Kidney capillary endothelial cell (primary cell): ENCODE results near the gene ANKRD11.

Source experiments
- DNase-seq: peaks from one replicate; pipeline ENCODE4 v3.0.0-alpha.2; 2018; ENCODE audit warnings: low spot score

The ANKRD11 gene

DNA sequence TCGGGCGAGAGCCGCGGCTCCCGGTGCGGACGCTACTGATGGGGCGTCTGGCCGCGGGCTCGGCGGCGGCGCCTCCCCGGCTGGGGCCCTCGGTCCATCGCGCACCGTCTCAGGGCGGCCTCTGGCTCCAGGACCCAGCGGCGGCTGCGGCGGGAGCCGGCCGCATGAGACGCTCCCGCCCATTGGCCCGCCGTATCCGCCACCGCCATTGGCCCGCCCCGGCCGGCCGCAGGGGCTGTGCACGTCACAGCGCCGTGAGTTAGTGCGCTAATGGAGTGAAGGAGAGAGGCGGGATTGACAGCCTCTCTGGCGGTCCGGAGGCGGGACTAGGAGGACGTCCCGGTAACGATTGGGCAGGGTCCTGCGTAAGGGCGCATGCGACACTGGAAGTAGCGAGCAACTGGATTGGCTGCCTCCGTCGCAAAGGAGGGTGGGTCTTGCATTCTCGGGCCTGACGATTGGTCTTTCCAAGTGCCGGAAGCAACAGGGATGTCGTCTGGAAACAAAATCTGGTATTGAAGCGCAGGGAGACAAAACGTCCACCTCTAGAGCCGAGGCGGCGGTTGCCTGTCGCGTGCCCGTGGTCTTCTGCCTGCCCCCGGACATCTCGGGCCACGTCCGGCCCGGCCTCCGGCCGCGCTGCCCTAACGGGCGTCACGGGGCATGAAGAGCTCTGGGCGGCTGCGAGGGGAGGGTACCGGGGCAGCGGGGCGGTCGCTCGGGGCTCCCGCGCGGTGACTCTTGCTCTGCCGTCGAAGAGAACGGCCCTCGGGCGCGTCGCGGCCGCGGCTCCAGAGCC, at the start of gene ANKRD11:
TSS of gene ANKRD11 (minus strand) at position 123 of the 799 bp plus-strand sequence. CDS start 173,542 bp downstream, outside the sequence.
- peak; percentile 100 for DNase-seq

DNA sequence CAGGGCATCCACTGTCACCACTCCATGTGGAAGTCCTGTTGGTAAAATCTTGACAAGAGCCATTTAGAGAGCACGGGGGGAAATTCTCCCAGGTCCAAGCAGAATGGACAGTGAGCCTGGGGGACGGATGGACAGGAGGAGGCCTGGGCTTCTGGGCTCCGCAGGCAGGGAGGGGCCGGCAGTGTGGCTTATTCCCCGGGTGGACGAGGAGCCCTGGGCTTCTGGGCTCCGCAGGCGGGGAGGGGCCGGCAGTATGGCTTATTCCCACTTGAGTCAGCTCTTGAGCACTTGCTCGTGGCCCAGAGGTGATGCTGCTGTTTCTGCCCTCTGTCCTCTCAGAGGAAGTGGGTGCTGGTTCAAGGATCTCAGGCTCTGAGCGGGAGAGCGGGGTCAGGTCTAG, 47.9 kb upstream of the ANKRD11 start:
- no peak for DNase-seq

DNA sequence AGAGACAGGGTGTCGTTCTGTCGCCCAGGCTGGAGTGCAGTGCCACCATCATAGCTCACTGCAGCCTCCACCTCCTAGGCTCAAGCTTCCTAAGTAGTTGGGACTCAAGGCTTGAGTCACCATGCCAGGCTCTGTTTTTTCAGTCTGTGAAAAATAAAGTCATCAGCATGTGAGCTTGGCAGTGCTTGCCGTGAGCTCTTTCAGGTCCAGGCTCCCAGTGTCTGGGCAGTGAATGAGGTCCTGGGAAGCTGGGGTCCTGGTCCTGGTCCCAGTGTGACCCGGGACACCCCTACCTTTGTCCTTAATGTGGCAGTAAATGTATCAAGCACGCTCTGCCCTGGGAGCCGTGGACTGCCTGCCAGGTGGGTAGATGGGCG, 47.2 kb upstream of the ANKRD11 start:
- no peak for DNase-seq

DNA sequence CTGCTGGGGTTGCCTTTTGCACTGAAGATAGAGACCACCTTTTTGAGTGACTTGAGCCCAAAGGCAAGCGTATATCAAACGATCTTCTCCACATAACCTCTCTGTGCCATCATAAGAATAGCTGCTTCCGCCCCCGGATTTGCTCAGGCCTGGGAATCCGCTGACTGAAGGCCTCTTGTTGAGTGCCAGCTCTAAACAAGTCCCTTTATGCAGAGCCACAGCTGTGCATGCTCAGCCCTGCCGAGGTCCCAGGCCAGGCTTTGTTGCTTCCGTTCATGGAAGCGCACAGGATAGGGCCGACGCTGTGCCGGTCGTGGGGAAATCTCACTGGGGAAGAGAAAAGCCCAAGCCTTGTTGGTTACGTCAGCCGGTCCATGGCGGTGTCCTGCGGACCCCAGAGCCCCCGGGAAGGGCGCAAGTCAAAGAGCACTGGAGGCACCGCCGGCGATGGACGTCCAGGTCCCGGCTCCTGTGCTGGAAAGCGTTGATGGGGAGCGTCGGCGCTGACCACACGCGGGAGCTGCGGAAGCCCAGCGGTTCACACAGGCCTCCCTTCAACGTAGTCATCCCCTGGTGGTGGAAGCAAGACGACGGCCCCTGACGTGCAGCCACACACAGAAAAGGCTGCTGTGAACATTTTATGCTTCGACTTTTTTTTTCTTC, 46.7 kb upstream of the ANKRD11 start:
- no peak for DNase-seq

DNA sequence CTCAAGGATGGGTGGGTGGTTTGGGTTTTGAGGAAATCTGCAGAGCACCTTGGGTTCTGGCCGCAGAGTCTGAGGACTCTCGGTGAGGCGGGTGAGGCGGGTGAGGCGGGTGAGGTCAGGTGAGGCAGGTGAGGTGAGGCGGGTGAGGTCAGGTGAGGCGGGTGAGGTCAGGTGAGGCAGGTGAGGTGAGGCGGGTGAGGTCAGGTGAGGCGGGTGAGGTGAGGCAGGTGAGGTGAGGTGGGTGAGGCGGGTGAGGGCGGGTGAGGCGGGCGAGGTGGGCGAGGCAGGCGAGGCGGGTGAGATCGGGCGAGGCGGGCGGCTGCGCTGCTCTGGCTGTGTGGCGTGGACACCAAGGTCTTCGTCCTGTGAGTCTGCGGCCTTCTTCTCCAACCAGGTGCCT, 46.0 kb upstream of the ANKRD11 start:
- no peak for DNase-seq

DNA sequence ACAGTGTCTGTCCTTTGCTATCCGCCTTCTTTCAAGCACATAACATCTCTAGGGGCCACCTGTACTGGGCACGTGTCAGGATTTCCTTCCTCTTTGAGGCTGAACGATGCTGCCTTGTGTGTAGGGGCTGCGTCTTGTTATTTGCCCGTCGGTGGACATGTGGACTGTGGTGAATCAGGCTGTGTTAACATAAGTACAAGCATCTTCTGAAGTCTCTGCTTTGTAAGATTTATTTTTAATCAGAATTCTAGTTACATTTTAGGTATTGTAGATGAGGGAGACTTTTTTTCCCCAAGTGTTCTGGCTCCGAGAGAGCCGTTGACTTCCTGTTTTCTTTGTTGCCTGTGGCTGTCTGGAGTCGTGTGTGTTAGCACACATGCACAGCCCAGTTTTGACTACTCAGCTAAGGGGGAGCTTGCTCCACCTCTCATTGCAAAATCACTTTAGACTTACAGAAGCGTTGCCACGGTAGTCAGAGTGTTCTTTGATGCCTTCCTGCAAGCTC, 43.9 kb upstream of the ANKRD11 start:
- peak; percentile 55 for DNase-seq

DNA sequence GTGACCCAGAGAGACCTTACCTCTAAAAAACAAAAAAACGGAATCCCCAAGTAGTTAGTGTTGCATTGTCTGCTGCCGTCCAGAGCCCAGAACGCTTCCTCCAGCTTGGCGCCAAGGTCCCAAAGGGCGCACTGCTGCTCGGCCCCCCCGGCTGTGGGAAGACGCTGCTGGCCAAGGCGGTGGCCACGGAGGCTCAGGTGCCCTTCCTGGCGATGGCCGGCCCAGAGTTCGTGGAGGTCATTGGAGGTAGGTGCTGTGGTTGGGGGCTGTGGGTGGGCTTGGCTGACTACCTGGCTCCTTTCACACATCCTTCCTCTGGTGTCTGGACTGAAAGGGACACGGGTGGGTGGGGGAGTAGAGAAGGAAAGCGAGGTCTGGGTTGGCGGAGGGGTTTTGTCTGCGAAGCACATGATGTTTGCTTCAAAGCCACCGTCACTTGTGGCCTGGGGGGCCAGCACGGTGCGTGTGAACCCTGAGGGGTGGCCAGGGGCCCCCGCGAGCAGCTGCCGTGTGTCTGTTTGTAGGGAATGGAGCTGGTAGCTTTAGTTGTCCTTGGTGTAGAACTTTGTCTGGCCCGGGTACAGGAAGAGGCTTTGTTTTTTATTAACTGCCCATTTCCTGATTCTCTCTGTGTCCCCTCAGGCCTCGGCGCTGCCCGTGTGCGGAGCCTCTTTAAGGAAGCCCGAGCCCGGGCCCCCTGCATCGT, 41.6 kb upstream of the ANKRD11 start:
- DNase-seq: peak; percentile 30

DNA sequence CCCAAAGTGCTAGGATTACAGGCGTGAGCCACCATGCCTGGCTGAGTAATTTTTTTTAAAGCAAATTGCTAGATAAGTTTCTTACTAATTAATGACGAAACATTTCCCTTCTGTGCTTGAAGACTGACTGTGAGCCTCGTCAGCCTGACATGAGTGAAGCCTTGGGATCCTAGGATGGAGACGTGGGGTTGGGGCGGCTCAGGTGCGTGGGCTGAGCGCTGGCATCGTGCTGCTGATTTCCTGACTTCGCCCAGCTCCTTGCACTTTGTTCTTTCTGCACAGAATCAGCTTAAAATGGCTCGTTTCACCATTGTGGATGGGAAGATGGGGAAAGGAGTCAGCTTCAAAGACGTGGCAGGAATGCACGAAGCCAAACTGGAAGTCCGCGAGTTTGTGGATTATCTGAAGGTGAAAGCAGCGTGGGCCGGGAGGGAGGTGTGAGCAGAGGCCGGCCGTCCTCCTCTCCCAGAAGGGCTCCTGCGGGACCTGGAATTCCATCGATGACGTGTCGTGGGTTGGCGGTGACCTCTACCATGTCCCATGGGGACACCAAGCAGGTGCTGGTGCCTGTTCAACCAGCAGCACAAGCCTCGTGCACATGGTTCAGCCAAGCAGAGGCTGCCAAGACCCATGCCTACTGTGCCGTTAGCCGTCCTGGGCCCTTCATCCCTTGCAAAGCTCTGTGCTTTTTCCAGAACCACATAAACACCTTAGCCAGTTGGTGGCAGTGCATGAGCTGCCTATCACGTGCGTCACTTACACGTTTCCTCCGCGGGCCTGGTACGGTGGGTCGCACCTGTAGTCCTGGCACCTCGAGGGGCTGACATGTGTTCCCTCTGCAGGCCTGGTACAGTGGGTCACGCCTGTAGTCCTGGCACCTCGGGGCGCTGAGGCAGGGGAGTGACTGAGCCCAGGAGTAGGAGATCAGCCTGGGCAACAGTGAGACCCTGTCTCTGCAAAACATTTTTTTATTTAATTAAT, 40.3 kb upstream of the ANKRD11 start:
- DNase-seq: no peak

DNA sequence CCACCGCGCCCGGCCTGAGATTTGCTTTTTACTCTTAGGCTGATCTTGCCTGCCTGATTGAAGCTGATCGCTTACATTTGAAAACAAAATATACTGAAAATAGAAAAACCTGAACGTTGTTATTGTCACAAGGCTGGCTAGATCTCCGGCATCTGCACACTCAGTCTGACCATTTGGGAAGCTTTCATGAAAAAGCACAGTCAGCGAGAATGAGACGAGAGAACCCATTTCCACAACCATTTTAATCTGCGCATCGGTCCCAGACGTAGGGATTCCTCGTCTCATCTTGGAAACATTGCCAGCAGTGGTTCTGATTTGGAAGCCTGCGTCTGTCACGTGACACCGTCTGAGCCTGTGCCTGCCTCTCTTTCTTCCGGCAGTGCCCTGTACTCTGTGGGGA, 38.7 kb upstream of the ANKRD11 start:
- no peak for DNase-seq

DNA sequence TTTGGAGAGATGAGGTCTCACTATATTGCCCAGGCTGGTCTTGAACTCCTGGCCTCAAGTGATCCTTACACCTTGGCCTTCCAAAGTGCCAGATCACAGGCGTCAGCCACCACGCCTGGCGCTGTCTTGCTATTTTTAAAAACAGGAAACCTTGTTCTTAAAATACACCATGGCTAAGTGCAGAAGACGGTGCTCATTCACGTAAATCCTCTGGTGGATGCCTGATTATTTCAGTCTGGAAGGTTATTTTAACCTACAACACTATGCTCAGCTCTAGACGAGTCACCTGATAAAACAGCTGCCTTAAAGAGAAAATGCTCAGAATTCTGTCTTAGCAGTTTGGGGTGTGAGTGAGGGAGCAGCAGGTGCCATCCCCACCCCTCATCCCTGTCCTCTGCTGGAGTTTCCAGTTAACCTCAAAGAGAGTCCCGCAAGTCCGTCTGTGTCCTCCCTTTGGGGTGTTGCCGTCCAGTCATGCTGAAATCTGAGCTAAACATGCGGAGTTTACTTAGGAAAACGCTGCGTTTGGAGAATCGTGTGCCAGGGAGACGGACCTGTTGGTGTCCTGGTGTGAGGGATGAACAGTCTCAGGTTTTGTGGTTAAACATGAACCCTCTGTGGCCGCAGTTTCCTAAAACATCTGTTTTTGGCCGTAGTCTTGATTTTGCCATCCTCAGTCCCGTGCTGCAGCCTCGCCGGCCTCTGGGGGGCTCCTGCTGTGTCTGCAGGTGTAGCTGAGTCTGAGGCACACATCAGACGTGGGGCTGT, 35.0 kb upstream of the ANKRD11 start:
- peak; percentile 47 for DNase-seq

DNA sequence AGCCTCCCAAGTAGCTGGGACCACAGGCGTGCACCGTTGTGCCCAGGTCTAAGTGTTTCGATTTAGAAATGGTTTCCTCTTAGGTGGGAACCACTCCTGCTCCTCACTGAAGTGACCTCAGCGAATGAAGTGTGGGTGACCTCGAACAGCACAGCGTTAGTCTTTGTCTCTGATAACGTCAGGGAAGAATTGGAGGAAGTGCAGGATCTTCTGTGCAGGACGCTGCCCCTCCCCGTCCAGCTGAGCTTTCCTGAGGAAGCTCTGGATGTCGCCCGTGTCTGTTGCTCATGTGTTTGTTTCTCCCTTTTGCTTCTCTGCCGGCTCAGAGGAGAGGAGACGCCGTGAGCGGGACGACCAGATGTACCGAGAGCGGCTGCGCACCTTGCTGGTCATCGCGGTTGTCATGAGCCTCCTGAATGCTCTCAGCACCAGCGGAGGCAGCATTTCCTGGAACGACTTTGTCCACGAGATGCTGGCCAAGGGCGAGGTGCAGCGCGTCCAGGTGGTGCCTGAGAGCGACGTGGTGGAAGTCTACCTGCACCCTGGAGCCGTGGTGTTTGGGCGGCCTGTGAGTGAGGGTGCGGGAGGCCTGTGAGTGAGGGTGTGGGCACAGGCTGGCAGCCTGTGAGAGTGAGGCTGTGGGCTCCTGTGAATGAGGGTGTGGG, 33.5 kb upstream of the ANKRD11 start:
- DNase-seq: peak; percentile 92

DNA sequence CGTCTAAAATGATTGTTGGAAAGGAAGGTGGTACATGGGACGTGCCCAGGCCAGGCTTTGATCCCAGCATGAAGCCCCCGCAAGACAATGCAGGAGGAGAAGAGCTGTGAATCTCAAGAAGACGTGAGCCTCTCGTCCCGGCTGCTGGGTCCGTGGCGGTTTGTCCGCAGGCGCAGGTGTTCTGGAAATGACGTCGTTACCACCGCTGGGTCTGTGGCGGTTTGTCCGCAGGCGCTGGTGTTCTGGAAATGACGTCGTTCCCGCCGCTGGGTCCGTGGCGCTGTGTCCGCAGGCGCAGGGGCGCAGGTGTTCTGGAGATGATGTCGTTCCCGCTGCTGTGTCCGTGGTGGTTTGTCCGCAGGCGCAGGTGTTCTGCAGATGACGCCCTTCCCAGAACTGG, 31.9 kb upstream of the ANKRD11 start:
- DNase-seq: no peak

DNA sequence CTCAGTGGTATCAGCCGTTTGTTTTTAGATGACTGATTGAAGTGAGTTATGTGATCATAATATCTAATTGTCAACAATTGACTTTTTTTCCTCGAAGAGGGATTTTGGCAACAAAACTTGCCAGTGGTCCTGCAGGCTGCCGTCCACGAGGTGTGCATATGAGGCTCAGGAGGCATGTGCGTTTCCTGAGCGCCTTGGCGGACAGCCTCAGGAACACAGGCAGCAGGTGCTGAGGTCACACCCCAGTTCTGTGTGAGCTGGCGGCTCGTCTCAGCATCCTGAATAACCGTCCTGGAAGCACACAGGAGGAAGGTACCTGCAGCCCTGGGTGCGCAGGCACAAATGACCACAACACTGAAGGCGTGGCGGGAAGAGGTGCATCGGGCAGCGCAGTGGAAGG, 29.5 kb upstream of the ANKRD11 start:
- DNase-seq: no peak

DNA sequence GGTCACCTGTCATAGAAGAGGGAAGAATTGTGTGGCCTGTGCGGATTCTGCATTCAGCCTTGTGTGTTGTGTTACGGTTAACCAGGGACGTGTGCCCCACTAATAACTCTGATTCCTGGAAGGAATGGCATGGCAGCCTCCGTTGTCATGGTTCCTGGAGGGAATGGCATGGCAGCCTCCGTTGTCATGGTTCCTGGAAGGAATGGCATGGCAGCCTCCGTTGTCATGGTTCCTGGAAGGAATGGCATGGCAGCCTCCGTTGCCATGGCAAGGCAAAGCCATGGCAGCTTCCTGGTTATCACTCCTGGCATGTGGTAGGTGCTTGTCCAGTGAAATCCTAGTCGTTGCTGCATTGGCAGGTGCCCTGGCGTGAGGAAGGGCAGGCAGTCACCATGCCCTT, 26.8 kb upstream of the ANKRD11 start:
- no peak for DNase-seq

DNA sequence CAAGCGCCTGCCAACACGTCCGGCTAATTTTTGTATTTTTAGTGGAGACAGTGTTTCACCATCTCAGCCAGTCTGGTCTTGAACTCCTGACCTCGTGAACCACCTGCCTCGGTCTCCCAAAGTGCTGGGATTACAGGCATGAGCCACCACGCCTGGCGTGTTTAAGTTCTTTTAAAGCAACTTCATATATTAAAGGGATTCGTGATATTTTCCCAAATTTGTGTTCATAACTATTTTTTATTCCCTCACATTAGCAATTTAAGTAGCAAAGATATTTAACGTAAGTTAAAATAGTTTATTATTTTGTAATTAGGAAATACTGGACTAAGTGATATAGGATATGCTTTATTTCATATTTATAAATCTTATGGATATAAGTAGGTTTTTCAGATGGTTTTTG, 22.1 kb upstream of the ANKRD11 start:
- DNase-seq: no peak

DNA sequence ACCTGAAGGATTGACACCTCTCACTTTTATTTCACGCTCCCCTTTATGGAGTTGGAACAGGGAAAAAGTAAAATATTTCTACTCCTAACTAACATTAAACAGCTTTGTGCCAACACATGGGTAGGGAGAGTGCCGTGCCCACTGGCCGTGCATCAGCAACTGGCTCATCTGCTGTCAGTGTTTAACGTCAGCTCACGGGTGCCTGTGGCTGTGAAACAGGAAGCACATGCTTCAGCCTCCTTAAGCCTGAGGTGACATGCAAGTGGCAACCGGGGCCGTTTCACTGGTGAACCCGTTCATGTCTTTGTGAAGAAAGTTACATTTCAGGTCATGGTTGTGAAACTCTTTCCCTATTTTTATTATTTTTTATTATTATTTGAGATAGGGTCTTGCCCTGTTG, 21.0 kb upstream of the ANKRD11 start:
- no peak for DNase-seq

DNA sequence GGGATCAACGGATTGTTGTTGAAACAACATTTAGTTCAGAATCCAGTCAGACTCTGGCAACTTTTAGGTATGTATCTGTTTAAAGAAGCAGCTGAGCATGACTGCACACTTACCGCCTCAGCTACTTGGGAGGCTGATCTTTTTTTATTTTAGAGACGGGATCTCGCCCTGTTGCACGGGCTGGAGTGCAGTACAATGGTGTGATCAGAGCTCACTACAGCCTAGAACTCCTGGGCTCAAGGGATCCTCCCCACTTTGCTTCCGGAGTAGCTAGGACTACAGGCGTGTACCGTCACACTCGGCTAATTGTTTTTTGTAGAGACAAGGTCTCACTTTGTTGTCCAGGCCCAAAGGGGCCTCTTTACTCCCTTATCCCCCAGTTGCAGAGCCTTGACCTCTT, 20.2 kb upstream of the ANKRD11 start:
- no peak for DNase-seq

DNA sequence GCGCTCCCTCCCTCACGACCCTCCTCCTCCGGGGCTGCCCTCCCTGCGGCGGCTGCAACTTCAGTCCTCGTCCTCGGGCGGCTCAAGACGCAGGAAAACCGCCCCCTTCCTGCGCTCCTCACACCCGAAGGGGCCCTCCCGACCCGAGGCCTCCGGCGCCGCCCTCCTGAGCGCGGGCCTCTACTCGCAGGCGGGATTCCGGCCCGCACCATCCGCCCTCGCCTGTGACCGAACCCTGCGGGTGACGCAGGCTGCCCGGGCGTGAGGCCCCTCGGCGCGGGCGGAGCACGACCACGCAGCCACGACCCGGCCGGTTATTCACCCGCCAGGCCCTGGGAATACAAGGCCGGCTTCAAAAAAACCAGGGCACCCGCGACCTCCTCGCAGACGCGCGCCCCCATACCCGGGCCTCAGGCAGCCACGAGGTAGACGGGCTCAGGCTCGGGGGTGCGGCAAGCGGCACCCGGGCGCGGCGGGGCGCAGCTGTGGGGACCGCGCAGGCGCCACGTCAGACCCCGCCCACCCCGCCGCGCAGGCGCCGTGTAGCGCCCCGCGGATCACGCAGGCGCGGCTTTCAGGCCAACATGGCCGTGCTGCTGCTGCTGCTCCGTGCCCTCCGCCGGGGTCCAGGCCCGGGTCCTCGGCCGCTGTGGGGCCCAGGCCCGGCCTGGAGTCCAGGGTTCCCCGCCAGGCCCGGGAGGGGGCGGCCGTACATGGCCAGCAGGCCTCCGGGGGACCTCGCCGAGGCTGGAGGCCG, 17.7 kb upstream of the ANKRD11 start, which contains the start of gene SPG7:
TSS of gene SPG7 (plus strand) at position 570 of the 757 bp plus-strand sequence. CDS start at position 585, 15 bp downstream.
- peak; percentile 80 for DNase-seq

DNA sequence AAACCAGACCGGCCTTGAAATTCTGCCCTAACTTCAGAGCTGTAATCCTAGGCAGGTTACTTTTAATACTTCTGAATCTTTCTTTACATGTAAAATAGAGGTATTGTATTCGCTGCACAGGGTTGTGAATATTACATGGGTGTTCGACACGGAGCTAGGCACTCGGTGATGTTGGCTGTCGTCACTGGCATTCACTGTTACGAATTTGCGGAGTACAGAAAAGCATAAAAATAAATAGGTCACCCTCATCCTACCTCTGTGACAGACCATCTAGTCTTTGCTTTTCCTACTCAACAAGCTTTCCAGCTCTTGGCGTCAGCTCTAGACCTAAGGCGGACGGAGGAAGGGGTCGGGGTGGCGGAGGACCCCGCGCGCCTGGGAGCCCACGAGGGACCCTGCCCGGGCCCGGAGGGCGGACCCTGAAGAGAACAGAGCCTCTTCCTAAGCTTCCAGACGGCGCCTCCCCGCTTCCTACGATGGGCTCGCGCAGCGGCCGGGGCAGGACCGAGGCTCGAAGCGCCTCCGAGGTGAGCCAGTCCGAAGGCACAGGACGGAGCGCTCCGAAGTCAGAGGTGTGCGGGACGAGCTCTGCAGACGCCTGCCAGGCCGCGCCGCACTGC, 17.0 kb upstream of the ANKRD11 start:
- peak; percentile 19 for DNase-seq
